Measurements from ENCODE around the gene EHD2. TPM values are rescaled to one million over a fixed set of nuclear protein-coding genes. Genes with fewer than 3 reads are reported as not detected.

The EHD2 gene
- total and polyA plus RNA-seq, 2 of the 13 experiments (the other 11 are each of a cell fraction or from before 2014, with no cell fraction given) = 0.09 to 0.28 TPM

- H2AFZ ChIP-seq (ENCODE audit: low read length) = no peak overlapping the region
- no TSS peak for BruUV-seq (replicated peaks)
- no peak overlapping the region for H3K27ac ChIP-seq (ENCODE audit: extremely low read length, insufficient read depth, low read length)
- POLR2A ChIA-PET = no interaction called here
- H3K4me2 ChIP-seq (ENCODE audit: low read depth, low read length) = peak overlapping the region; percentile 61
- TF ChIP-seq CREM (IDR thresholded peaks at IDR 0.05) (peak; percentile 26; the same call in 1 of the 2 replicates), CREM (CRISPR knock-in tag; IDR thresholded peaks at IDR 0.05) (no peak), ZNF839 (CRISPR knock-in tag; IDR thresholded peaks at IDR 0.05; ENCODE audit: borderline replicate concordance) (no peak), ZNF414 (CRISPR knock-in tag; IDR thresholded peaks at IDR 0.05) (no peak), YY1 (IDR thresholded peaks at IDR 0.05; ENCODE audit: insufficient read depth, insufficient replicate concordance, low read depth, low read length) (peak; percentile 10), PTBP1 (IDR thresholded peaks at IDR 0.05; ENCODE audit: low read depth, low read length, poor library complexity, severe bottlenecking) (peak; percentile 53), ATF4 (CRISPR knock-in tag; IDR thresholded peaks at IDR 0.05) (peak in 1 of 2 experiments; percentile 80; a peak in 1 of 4 replicates), FIP1L1 (IDR thresholded peaks at IDR 0.05; ENCODE audit: borderline replicate concordance, insufficient read depth, low read depth, low read length) (no peak), ZMYM3 (CRISPR knock-in tag; IDR thresholded peaks at IDR 0.05) (peak; percentile 68; the same call in 1 of the 2 replicates), ZNF362 (CRISPR knock-in tag; IDR thresholded peaks at IDR 0.05; ENCODE audit: borderline replicate concordance) (peak; percentile 98), CEBPG (CRISPR knock-in tag; IDR thresholded peaks at IDR 0.05) (peak; percentile 96), GATAD2A (CRISPR knock-in tag; IDR thresholded peaks at IDR 0.05) (0 out of 2 replicates have a peak, but pooled peaks have one; percentile 19), SAP130 (CRISPR knock-in tag; IDR thresholded peaks at IDR 0.05; ENCODE audit: low read depth) (peak; percentile 22; the same call in 1 of the 2 replicates), ZFP91 (CRISPR knock-in tag; IDR thresholded peaks at IDR 0.05; ENCODE audit: borderline replicate concordance) (peak; percentile 97), CEBPB (IDR thresholded peaks at IDR 0.05; ENCODE audit: borderline replicate concordance, low read depth, low read length) (peak; percentile 92), ATF7 (IDR thresholded peaks at IDR 0.05) (peak; percentile 82), ATF7 (CRISPR knock-in tag; IDR thresholded peaks at IDR 0.05) (no peak)
- TF ChIP-seq, protein P1, sequence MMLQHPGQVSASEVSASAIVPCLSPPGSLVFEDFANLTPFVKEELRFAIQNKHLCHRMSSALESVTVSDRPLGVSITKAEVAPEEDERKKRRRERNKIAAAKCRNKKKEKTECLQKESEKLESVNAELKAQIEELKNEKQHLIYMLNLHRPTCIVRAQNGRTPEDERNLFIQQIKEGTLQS (CRISPR knock-in tag; IDR thresholded peaks at IDR 0.05) = peak; percentile 79
- in situ Hi-C loops (cut with HindIII; ENCODE audit: extremely low pct_ligation_motif_present, low pct_unique_long_range_greater_than_20kb) (no loop called here), intact Hi-C loops (cut with micrococcal nuclease; ENCODE audit: unreplicated experiment) (no loop called here)
- FAIRE-seq (peak; percentile 65), ATAC-seq (no peak; the same call in 2 of the 3 replicates), DNase-seq (ENCODE audit: low spot score) (peak; percentile 63)
- H3K79me2 ChIP-seq (ENCODE audit: insufficient read depth, low read length) = no peaks in the 10 kb centered on the region
- H3K36me3 ChIP-seq (replicated peaks in 1 of 2; ENCODE audit: control insufficient read depth in 1 of 2, insufficient read depth in 2 of 2, low read length in 2 of 2) = no peaks in the 10 kb centered on the region
- H3K4me1 ChIP-seq (ENCODE audit: insufficient read depth, low read length) = peaks cover 64% of the 10 kb centered on the region
- CTCF ChIA-PET (ENCODE audit: low intra/inter-chr PET ratio, low total read pairs) = no interaction called here
- no peaks in the 10 kb centered on the region for H3K9me3 ChIP-seq (ENCODE audit: low read length)
- H4K20me1 ChIP-seq (ENCODE audit: insufficient read depth, low read length) = no peaks in the 10 kb centered on the region
- H3K27me3 ChIP-seq (ENCODE audit: control insufficient read depth in 1 of 2, insufficient read depth in 2 of 2, low read length in 2 of 2) = no peaks in the 10 kb centered on the region
- H3K4me3 ChIP-seq (replicated peaks in 1 of 3; ENCODE audit: insufficient read depth in 1 of 3, low read depth in 2 of 3, low read length in 3 of 3) = peak overlapping the region in 1 of 3 experiments; percentile 38; a peak in 1 of 6 replicates
- WGBS (ENCODE audit: low lambda C conversion rate) = 9% methylated on average over 7 of the region's 7 CpGs
- H3K9ac ChIP-seq (ENCODE audit: insufficient read depth, low read depth, low read length) = no peak overlapping the region
Measured at GRCh38 chr19:47723581-47723940, 10.3 kb downstream of the EHD2 start.

All from HepG2 (cell line).